HG03175 (cell line): ENCODE measurements around the gene DCUN1D4.

Source experiments
- ATAC-seq: cut with Tn5 transposase; IDR thresholded peaks from one replicate; pipeline ENCODE4 v1.9.1; 2021; ENCODE audit warnings: mild to moderate bottlenecking, moderate library complexity; ENCODE audit not compliant: unreplicated experiment

The DCUN1D4 gene

GRCh38 chr4:51960486-51960885, 117.5 kb downstream of the DCUN1D4 start:
- no peak for ATAC-seq

GRCh38 chr4:51963841-51964517, 121.0 kb downstream of the DCUN1D4 start:
- no peak for ATAC-seq

- ATAC-seq, result no peak
Measured at GRCh38 chr4:51965862-51966261, 122.9 kb downstream of the DCUN1D4 start.
